LNCaP clone FGC (cell line): ENCODE results near the gene DOCK8.

ENCODE experiments used
- DNase-seq: peaks from one replicate; pipeline ENCODE4 v3.0.0-alpha.2; 2011; ENCODE audit warnings: low read depth
- H3K4me3 ChIP-seq: 2 replicates; pipeline ENCODE4 v1.5.1; 2011; ENCODE audit warnings: mild to moderate bottlenecking, low read depth, low read length, control low read depth
- TF ChIP-seq, protein P1 (sequence below): IDR thresholded peaks from 2 replicates; pipeline ENCODE4 v1.5.1; 2012; ENCODE audit warnings: mild to moderate bottlenecking; ENCODE audit not compliant: control insufficient read depth, insufficient read depth; ENCODE audit errors: extremely low read depth

Gene DOCK8

DNA sequence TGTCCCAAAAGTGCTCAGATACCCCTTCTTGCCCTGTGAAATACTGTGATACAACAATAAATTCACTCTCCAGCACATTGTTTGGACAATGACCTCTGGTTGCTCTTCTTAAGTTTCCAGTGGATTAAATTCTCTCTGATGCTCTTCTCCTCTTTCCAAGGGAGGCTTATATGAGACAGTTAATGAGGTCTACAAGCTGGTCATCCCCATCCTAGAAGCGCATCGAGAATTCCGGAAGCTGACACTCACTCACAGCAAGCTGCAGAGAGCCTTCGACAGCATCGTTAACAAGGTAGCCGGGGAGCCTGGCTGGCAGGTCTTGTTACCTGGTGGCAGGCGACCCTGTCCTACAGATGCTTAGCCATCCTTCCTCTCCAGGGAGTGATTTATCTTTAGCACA lies 226.5 kb downstream of the DOCK8 start:
- H3K4me3 ChIP-seq = no peak overlapping the region
- TF ChIP-seq, protein P1, sequence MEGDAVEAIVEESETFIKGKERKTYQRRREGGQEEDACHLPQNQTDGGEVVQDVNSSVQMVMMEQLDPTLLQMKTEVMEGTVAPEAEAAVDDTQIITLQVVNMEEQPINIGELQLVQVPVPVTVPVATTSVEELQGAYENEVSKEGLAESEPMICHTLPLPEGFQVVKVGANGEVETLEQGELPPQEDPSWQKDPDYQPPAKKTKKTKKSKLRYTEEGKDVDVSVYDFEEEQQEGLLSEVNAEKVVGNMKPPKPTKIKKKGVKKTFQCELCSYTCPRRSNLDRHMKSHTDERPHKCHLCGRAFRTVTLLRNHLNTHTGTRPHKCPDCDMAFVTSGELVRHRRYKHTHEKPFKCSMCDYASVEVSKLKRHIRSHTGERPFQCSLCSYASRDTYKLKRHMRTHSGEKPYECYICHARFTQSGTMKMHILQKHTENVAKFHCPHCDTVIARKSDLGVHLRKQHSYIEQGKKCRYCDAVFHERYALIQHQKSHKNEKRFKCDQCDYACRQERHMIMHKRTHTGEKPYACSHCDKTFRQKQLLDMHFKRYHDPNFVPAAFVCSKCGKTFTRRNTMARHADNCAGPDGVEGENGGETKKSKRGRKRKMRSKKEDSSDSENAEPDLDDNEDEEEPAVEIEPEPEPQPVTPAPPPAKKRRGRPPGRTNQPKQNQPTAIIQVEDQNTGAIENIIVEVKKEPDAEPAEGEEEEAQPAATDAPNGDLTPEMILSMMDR = no peak
- no peak for DNase-seq

DNA sequence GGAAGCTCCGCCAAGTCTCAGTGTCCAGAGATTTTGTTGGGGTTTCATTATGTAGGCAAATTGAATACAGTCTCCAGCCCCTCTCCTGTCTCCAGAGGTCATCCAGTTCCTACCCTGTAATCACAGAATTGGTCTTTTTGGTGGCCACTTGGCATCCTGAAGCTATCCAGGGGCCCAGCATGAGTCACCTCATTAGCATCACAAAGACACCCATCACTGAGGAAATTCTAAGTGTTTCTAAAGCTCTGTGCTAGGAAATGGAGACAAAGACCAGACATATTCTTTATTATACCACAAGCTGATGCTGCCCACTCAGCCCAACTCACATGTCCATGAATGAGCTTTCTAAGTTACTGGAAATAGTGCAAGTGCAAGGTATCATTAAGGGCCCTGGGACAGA lies 229.9 kb downstream of the DOCK8 start:
- no peak overlapping the region for H3K4me3 ChIP-seq
- TF ChIP-seq, protein P1 = no peak
- DNase-seq = no peak

DNA sequence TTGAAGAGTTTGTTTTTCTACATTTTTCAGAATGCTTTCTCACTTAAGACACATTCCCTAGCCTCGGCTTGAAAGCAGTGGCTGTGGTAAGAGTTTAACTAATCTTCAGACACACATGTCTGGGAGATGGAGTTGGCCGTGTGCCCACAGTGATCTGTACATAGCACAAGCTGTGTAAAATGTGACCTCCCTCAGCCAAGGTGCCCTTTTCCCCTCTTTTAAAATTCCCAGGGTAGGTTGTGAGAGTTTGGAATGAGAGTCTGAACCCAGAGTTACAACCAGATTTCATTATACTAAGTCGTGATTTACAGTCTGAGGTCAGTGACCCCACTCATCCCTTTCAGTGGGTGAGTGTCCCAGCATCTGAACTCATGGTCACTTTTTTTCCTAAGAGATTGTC lies 230.4 kb downstream of the DOCK8 start:
- TF ChIP-seq, protein P1 = no peak
- H3K4me3 ChIP-seq = no peak overlapping the region
- no peak for DNase-seq

DNA sequence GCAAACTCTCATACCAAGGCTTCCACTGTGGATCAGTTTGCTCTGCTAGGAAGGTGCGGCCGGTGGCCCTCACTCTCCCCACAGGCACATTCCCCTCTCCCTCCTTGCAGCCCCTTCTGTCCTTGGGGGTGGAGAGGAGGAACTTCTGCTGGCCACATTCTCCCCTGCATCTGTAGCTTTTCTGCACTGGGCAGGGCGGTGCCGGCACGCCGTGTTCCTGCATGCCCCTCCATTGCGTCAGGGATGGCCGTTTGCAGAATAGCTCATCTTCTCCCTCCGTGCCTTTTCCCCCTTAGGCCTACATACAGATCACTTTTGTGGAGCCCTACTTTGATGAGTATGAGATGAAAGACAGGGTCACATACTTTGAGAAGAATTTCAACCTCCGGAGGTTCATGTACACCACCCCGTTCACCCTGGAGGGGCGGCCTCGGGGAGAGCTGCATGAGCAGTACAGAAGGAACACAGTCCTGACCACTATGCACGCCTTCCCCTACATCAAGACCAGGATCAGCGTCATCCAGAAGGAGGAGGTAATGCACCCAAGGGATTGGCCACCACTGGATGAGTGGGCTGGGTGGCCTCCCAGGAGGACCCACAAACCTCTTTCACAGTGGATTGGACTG lies 231.5 kb downstream of the DOCK8 start:
- no peak overlapping the region for H3K4me3 ChIP-seq
- TF ChIP-seq, protein P1 = no peak
- no peak for DNase-seq

DNA sequence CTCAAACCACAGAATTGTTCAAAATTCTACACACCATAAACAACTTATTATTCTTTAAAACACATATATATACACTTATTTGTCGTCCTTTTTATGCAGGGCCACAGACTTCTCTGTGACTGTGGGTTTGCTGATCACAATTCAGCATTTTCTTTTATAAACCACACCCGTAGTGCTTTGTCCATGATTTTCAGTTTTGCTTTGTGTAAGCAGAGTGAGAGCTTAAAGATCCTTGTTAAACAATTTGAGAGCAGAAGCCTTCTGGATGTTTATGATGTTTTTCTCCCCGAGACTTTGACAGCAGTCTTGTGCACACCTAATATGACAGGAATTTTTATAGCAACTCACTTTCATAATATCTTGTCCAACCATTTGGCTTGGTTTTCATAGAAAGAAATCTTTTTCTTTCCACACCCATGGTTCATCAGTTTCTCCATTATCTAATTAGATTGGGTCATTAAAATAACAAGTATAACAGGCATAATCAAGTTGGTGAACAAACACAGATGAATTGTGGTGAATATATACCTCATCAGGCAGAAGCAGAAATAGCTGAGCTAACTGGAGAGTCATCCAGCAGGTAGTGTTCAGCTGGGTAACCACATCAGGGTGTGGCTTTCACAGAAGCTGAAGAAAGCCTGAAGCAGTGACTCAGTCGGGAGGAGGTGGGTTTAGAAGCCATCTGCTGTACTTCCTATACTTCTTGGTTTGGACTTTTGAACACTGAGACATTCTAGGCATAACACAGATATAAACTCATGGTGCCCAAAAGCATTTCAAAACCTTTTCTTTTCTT lies 232.8 kb downstream of the DOCK8 start:
- no peak for DNase-seq
- TF ChIP-seq, protein P1 = no peak
- no peak overlapping the region for H3K4me3 ChIP-seq

DNA sequence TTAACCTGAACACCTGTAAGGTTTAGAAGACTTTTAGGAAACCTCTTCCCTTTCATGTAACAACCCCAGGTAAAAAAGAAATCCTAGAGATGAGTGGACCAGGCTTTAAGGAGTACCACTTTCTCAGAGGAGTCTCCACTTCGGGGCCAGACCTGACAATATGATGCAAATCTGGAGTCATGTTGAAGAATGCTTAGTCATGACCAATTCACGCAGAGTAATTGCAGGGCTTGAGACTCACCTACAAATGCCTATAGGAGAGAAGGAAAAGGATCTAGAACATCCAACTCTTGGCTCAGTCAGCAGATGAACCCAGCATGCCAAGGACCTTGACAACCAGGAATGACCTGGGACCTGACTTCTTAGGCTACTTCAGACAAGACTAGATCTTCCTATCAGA lies 235.4 kb downstream of the DOCK8 start:
- no peak for DNase-seq
- H3K4me3 ChIP-seq = no peak overlapping the region
- TF ChIP-seq, protein P1 = no peak
